ENCODE data around the gene CHST11.

The CHST11 gene

GRCh38 chr12:104457746-104458693 is 1.3 kb downstream of the CHST11 start:
- TF ChIP-seq CTCF (IDR thresholded peaks at IDR 0.05; ENCODE audit: control insufficient read depth, extremely low read depth, insufficient read depth), result no peak
- DNase-seq (ENCODE audit: low read depth), result no peak
- peak overlapping the region; percentile 58 for H3K4me3 ChIP-seq (ENCODE audit: low read depth, low read length)

GRCh38 chr12:104458694-104459367 is 2.1 kb downstream of the CHST11 start:
- no peak for TF ChIP-seq CTCF (IDR thresholded peaks at IDR 0.05; ENCODE audit: control insufficient read depth, extremely low read depth, insufficient read depth)
- H3K4me3 ChIP-seq (ENCODE audit: low read depth, low read length), result no peak overlapping the region
- DNase-seq (ENCODE audit: low read depth), result no peak

GRCh38 chr12:104459368-104459909 is 2.7 kb downstream of the CHST11 start:
- no peak for TF ChIP-seq CTCF (IDR thresholded peaks at IDR 0.05; ENCODE audit: control insufficient read depth, extremely low read depth, insufficient read depth)
- H3K4me3 ChIP-seq (ENCODE audit: low read depth, low read length), result no peak overlapping the region
- no peak for DNase-seq (ENCODE audit: low read depth)

GRCh38 chr12:104460041-104460719 is 3.4 kb downstream of the CHST11 start:
- DNase-seq (ENCODE audit: low read depth), result no peak
- no peak for TF ChIP-seq CTCF (IDR thresholded peaks at IDR 0.05; ENCODE audit: control insufficient read depth, extremely low read depth, insufficient read depth)
- H3K4me3 ChIP-seq (ENCODE audit: low read depth, low read length), result no peak overlapping the region

- H3K4me3 ChIP-seq (ENCODE audit: low read depth, low read length), result no peak overlapping the region
- TF ChIP-seq CTCF (IDR thresholded peaks at IDR 0.05; ENCODE audit: control insufficient read depth, extremely low read depth, insufficient read depth), result no peak
- no peak for DNase-seq (ENCODE audit: low read depth)
Measured at GRCh38 chr12:104460973-104461698, 4.4 kb downstream of the CHST11 start.

- no peak for DNase-seq (ENCODE audit: low read depth)
- no peak for TF ChIP-seq CTCF (IDR thresholded peaks at IDR 0.05; ENCODE audit: control insufficient read depth, extremely low read depth, insufficient read depth)
- H3K4me3 ChIP-seq (ENCODE audit: low read depth, low read length), result no peak overlapping the region
Measured at GRCh38 chr12:104462325-104462724, 5.6 kb downstream of the CHST11 start.
